Effector memory CD4-positive, alpha-beta T cell (primary cell): ENCODE measurements around the gene EGFR.

Experiments
- DNase-seq, 3 donors: peaks; one replicate each; pipeline ENCODE4 v3.0.0-alpha.2; 2020
- H3K27ac ChIP-seq: 2 replicates; pipeline ENCODE4 v1.7.0; 2013; ENCODE audit warnings: mild to moderate bottlenecking, low read length, moderate library complexity; ENCODE audit not compliant: insufficient read depth, poor library complexity, severe bottlenecking
- H3K27me3 ChIP-seq: replicated peaks from 2 replicates; pipeline ENCODE4 v1.7.0; 2013; ENCODE audit warnings: mild to moderate bottlenecking, low read length; ENCODE audit not compliant: insufficient read depth, control insufficient read depth, poor library complexity, severe bottlenecking
- H3K36me3 ChIP-seq: 2 replicates; pipeline ENCODE4 v1.7.0; 2013; ENCODE audit warnings: mild to moderate bottlenecking, low read length, moderate library complexity; ENCODE audit not compliant: control insufficient read depth, insufficient read depth
- H3K4me1 ChIP-seq: 2 replicates; pipeline ENCODE4 v1.7.0; 2013; ENCODE audit warnings: low read length, mild to moderate bottlenecking; ENCODE audit not compliant: control insufficient read depth, insufficient read depth, poor library complexity, severe bottlenecking
- H3K4me3 ChIP-seq: 2 replicates; pipeline ENCODE4 v1.7.0; 2013; ENCODE audit warnings: low read length, low read depth, mild to moderate bottlenecking; ENCODE audit not compliant: insufficient read depth, poor library complexity, severe bottlenecking
- H3K9me3 ChIP-seq: 2 replicates; pipeline ENCODE4 v1.7.0; 2013; ENCODE audit warnings: mild to moderate bottlenecking, low read length, moderate library complexity; ENCODE audit not compliant: control insufficient read depth

Gene EGFR

DNA sequence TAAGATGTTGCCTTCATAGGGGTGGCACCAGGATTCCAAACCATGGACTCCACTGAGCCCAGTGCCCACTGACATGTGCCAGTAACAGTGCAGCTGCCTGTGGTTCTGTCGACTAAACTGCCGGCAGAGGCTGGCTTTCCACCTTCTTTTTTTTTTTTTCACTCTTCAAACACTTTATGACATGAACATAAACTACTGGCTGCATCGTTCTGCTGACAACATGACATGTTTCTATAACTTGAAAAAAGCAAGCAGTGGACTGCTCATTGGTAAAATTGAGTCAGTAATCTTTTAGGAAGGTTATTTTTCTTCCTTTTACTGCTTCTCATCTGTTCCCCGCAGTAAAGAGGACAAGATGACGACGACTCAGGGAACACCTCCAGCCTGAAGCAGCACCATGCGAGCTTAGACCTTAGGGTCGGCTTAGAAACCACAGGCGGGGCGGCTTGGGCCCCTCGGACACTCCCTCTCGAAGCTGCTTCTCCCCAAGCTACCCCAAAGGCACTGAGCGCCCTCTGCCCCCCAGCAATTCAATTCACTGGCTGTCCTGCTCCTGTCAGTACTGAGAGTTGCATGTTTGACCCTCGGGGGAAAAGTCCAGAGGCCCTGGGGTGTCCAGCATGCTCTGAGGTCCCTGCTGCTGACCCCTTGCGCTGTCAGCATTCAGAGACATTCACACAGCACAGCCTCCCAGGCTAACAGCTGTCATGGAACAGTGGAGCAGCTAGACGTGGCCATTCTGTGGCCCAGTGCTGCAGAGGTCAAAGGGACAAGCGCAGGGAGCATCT, 112.5 kb downstream of the EGFR start:
- Histone ChIP-seq H3K4me1 (no peaks in the 10 kb centered on the region), H3K9me3 (no peaks in the 10 kb centered on the region), H3K27me3 (no peaks in the 10 kb centered on the region), H3K4me3 (no peak overlapping the region), H3K27ac (no peak overlapping the region), H3K36me3 (no peaks in the 10 kb centered on the region)
- no peak for DNase-seq

GRCh38 chr7:55132550-55132889, 113.7 kb downstream of the EGFR start:
- H3K9me3 ChIP-seq = no peaks in the 10 kb centered on the region
- no peak overlapping the region for H3K4me3 ChIP-seq
- no peak for DNase-seq
- H3K27me3 ChIP-seq = no peaks in the 10 kb centered on the region
- no peaks in the 10 kb centered on the region for H3K36me3 ChIP-seq
- no peaks in the 10 kb centered on the region for H3K4me1 ChIP-seq
- H3K27ac ChIP-seq = no peak overlapping the region

GRCh38 chr7:55132890-55133551, 114.2 kb downstream of the EGFR start:
- no peak for DNase-seq
- H3K9me3 ChIP-seq = no peaks in the 10 kb centered on the region
- no peaks in the 10 kb centered on the region for H3K36me3 ChIP-seq
- no peak overlapping the region for H3K4me3 ChIP-seq
- H3K4me1 ChIP-seq = no peaks in the 10 kb centered on the region
- H3K27me3 ChIP-seq = no peaks in the 10 kb centered on the region
- H3K27ac ChIP-seq = no peak overlapping the region

GRCh38 chr7:55133630-55134358, 115.0 kb downstream of the EGFR start:
- Histone ChIP-seq H3K4me3 (no peak overlapping the region), H3K4me1 (no peaks in the 10 kb centered on the region), H3K36me3 (no peaks in the 10 kb centered on the region), H3K27me3 (no peaks in the 10 kb centered on the region), H3K9me3 (no peaks in the 10 kb centered on the region), H3K27ac (no peak overlapping the region)
- no peak for DNase-seq

- H3K4me3 ChIP-seq = no peak overlapping the region
- H3K4me1 ChIP-seq = no peaks in the 10 kb centered on the region
- DNase-seq = no peak
- H3K36me3 ChIP-seq = no peaks in the 10 kb centered on the region
- no peaks in the 10 kb centered on the region for H3K27me3 ChIP-seq
- no peaks in the 10 kb centered on the region for H3K9me3 ChIP-seq
- H3K27ac ChIP-seq = no peak overlapping the region
Measured at GRCh38 chr7:55134359-55134725, 115.5 kb downstream of the EGFR start.

GRCh38 chr7:55134786-55135185, 116.0 kb downstream of the EGFR start:
- H3K27me3 ChIP-seq = no peaks in the 10 kb centered on the region
- H3K36me3 ChIP-seq = no peaks in the 10 kb centered on the region
- no peak overlapping the region for H3K4me3 ChIP-seq
- no peaks in the 10 kb centered on the region for H3K9me3 ChIP-seq
- H3K4me1 ChIP-seq = no peaks in the 10 kb centered on the region
- no peak overlapping the region for H3K27ac ChIP-seq
- no peak for DNase-seq

DNA sequence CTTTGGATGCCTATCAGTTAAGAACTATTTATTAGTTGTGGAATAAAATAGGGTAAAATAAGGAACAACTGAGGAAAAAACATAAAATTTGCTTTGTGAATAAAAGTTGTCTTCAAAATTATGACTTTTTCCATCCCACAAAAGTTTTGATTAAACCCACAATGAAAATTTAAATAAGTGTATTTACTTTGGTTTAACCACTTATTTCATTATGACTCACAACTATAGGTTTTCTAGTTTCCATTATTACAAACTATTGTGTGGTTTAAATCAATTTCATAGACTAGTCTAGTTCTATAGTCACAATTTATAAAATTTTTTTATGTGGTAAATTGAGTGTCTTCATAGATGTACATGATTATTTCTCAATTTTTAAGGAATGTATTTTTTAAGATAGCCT, 116.6 kb downstream of the EGFR start:
- H3K27me3 ChIP-seq = no peaks in the 10 kb centered on the region
- no peaks in the 10 kb centered on the region for H3K9me3 ChIP-seq
- no peak overlapping the region for H3K4me3 ChIP-seq
- no peak overlapping the region for H3K27ac ChIP-seq
- no peaks in the 10 kb centered on the region for H3K36me3 ChIP-seq
- no peak for DNase-seq
- no peaks in the 10 kb centered on the region for H3K4me1 ChIP-seq

DNA sequence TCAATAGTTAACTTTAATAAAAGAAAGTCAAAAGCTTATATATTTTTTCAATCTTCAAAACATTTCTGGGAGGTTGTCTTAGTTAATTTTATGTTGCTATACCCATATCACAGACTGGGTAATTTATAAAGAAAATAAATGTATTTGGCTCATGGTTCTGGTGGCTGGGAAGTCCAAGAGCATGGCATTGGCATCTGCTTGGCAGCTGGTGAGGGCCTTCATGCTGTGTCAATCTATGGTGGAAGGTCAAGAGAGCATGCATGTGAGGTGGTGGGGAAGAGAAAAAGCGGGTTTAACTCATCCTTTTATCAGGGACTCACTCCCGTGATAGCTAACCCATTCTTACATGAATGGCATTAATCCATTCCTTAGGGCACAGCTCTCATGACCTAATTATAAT, 119.8 kb downstream of the EGFR start:
- Histone ChIP-seq H3K4me3 (no peak overlapping the region), H3K27ac (no peak overlapping the region), H3K27me3 (no peaks in the 10 kb centered on the region), H3K9me3 (no peaks in the 10 kb centered on the region), H3K36me3 (no peaks in the 10 kb centered on the region), H3K4me1 (no peaks in the 10 kb centered on the region)
- no peak for DNase-seq

DNA sequence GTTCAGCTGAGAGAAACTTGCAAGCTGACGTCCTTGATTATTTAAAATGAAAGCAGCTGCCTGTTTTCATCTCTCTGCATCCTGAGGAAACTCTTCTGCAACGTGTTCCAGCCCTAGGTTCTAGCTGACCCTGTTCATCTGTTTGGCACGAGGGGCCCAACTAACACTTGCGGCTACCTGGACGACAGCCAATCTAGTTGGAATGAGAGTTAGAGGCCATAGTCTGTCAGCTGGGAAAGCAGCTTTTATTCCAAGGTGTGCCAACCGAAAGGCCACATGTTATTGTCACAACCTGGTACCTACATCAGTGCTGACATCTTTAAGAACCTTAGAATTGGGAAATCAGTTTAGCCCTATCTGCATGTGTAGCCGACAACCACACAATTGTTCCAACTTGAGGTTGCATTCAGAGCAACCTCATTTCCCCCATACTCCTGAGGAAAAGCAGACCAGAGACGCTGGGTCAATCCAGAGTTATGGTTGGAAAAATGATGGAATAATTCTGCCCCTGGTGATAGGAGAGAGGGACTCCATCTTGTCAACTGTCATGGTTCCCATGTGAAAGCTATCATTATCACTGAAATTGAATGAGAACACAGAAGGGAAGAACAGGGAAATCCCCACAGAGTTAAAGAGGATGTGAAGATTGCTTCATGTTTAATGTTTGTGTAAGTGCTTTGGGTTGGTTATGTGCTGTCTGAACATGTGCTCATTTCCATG, 121.6 kb downstream of the EGFR start:
- H3K4me1 ChIP-seq = no peaks in the 10 kb centered on the region
- H3K9me3 ChIP-seq = no peaks in the 10 kb centered on the region
- no peaks in the 10 kb centered on the region for H3K27me3 ChIP-seq
- H3K4me3 ChIP-seq = no peak overlapping the region
- no peak overlapping the region for H3K27ac ChIP-seq
- no peak for DNase-seq
- H3K36me3 ChIP-seq = no peaks in the 10 kb centered on the region

GRCh38 chr7:55140941-55141278, 122.1 kb downstream of the EGFR start:
- Histone ChIP-seq H3K4me1 (no peaks in the 10 kb centered on the region), H3K4me3 (no peak overlapping the region), H3K27ac (no peak overlapping the region), H3K36me3 (no peaks in the 10 kb centered on the region), H3K9me3 (no peaks in the 10 kb centered on the region), H3K27me3 (no peaks in the 10 kb centered on the region)
- no peak for DNase-seq
